KOPT-K1 (cell line): ENCODE results near the gene TBC1D10B.
"Not testable (repeated sequence)": the region's sequence is repeated elsewhere in the genome, so short reads cannot be mapped to it uniquely, and the experiment has no call there.

Experiments
- H3K27ac ChIP-seq: fragments of 200-600 bp; sonication (generic); 2 replicates; pipeline ENCODE4 v1.5.1; 2016; ENCODE audit warnings: antibody characterized with exemption, mild to moderate bottlenecking, low read depth, low read length; ENCODE audit not compliant: poor library complexity, severe bottlenecking
- H3K36me3 ChIP-seq: fragments of 200-600 bp; sonication (generic); 2 replicates; pipeline ENCODE4 v1.5.1; 2017; ENCODE audit warnings: antibody characterized with exemption, mild to moderate bottlenecking, low read length, moderate library complexity; ENCODE audit not compliant: insufficient read depth
- H3K9me3 ChIP-seq: fragments of 200-600 bp; sonication (generic); 2 replicates; pipeline ENCODE4 v1.5.1; 2017; ENCODE audit warnings: antibody characterized with exemption, low read length, mild to moderate bottlenecking; ENCODE audit not compliant: insufficient read depth, poor library complexity, severe bottlenecking

The TBC1D10B gene

DNA sequence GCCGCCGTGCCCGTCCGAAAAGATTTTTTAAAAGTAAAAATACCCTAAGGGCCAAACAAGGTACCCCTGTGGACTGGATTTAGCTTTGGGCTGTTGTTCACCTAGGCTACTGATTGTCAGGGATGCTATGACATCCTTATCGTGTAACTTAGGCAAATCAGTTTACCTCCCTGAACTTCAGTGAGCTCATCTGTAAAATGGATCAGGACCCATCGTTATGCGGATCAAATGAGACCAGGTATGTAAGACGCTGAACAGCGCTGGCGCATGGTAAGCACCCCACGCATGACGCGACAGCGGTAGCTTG is 36.5 kb upstream of the TBC1D10B start:
- H3K9me3 ChIP-seq = no peaks in the 10 kb centered on the region
- H3K27ac ChIP-seq = peak overlapping the region; percentile 78
- H3K36me3 ChIP-seq = peaks cover 20% of the 10 kb centered on the region

- Histone ChIP-seq H3K36me3 (peaks cover 20% of the 10 kb centered on the region), H3K9me3 (no peaks in the 10 kb centered on the region), H3K27ac (no peak overlapping the region)
Observed at GRCh38 chr16:30401768-30402425, 31.6 kb upstream of the TBC1D10B start.

DNA sequence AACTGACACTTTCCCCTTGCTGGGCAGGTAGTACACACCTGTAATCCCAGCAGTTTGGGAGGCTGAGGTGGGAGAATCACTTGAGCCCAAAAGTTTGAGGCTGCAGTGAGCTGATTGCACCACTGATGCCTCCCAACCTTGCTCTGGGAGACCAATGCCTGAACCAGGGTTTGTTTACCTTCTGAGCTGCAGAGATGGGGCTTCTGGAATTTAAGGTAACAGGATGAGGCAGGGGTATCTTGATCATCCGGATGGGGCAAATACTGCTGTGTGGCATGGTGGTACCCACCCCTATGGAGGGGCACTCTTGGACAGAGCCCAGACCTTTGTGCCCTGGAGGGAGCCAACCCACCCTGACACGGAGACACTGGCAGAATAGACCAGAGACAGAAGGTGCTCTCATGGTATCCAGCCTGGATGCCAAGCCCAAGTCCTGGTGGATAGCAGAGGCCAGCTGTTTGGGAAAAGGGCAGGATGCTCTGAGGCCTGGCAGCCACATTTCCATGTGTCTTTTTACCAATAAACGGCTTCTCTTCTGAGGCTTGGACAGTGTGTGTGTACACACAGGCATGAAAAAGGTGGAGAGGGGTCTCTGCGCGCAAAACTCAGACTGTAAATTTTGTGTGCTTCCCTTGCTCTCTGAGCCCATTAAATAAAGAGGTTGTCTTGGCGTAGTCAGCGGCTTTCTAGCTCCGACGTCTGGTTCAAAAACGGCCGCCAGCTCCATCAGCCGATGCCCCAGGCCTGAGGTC is 29.3 kb upstream of the TBC1D10B start:
- H3K27ac ChIP-seq = peak overlapping the region; percentile 57
- H3K36me3 ChIP-seq = peaks cover 21% of the 10 kb centered on the region

GRCh38 chr16:30398661-30399434 is 28.6 kb upstream of the TBC1D10B start:
- H3K27ac ChIP-seq = no peak overlapping the region
- H3K36me3 ChIP-seq = peaks cover 21% of the 10 kb centered on the region
- no peaks in the 10 kb centered on the region for H3K9me3 ChIP-seq

More for the DNA sequence above, 29.3 kb upstream of the TBC1D10B start:
- H3K9me3 ChIP-seq = no peaks in the 10 kb centered on the region

GRCh38 chr16:30397776-30398660 is 27.7 kb upstream of the TBC1D10B start:
- no peaks in the 10 kb centered on the region for H3K9me3 ChIP-seq
- peaks cover 21% of the 10 kb centered on the region for H3K36me3 ChIP-seq
- no peak overlapping the region for H3K27ac ChIP-seq

DNA sequence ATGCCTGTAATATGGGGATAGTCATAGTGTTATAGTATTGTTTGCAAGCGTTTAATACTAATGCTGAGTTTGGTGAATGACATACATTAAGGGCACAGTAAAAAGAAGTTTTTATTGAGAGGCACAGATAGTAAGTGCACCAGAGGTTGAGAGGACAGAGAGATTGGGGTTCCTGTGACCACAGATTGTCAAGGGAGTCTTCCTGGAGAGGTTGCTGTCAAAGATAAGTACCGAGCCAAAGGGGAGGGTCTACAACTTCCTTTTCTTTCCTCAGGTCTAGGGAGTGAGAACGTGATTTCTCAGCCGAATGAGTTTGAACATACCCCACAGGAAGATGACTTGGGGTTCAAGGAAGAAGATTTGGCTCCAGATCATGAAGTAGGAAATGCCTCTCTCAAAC is 26.8 kb upstream of the TBC1D10B start:
- peaks cover 21% of the 10 kb centered on the region for H3K36me3 ChIP-seq
- no peak overlapping the region for H3K27ac ChIP-seq
- no peaks in the 10 kb centered on the region for H3K9me3 ChIP-seq

DNA sequence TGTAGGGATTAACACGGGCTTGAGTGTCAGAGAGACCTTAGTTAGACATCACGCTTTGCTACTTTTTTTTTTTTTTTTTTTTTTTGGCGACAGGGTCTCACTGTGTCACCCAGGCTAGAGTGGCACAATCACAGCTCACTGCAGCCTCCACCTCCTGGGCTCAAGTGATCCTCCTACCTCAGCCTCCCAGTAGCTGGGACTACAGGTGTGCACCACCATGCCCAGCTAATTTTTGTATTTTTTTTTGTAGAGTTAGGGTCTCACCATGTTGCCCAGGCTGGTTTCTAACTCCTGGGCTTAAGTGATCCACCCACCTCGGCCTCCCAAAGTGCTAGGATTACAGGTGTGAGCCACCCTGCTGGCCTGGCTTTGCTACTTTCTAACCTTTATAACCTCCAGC is 26.3 kb upstream of the TBC1D10B start:
- not testable (repeated sequence) for H3K9me3 ChIP-seq, H3K27ac ChIP-seq
- H3K36me3 ChIP-seq = peaks cover 21% of the 10 kb centered on the region

- H3K27ac ChIP-seq = peak overlapping the region; percentile 85
Observed at GRCh38 chr16:30395992-30396585, 25.8 kb upstream of the TBC1D10B start.

DNA sequence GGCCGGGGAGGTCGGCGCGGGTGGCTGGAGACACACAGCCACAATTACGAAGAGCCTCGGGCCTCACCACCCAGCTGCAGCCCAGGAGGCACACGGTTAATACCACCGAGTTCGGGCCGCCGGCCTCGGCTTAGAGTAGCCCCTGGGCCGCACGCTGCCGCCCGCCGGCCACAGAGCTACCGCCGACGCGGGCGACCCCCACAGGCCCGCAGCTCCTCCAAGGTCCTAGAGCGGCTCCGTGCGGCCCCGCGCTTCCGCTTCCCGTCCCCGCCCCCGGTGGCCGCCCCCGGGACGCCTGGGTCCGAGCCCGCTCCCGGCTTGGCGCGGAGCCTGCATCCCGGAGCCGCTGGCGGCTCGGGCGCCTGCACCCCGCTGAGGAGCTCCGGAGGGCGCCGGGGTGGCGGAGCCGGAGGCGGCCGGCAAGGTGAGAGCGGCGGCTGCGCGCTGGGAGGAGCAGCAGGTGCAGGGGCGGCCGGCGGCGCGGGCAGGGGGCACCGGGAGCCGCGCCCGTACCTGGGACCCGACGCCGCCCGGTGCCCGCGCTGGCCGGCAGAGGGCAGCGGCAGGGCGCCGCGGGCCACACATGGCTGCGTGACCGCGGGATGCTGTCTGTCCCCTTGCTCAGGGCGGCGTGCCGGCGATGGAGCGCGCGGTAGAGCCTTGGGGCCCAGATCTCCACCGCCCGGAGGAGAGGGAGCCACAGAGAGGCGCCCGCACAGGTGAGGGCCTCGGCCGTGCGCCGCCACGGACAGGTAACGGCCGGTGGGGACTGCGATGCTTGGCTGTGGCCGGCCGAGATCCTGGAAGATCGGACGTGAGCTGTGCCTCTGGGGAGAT is 25.1 kb upstream of the TBC1D10B start, which contains the start of gene ZNF48:
TSS of gene ZNF48 (plus strand) at position 266 of the 837 bp plus-strand sequence. CDS start at position 641, 375 bp downstream.
- Histone ChIP-seq H3K27ac (peak within 1 kb of the TSS; percentile 85), H3K9me3 (no peaks in the 10 kb centered on the region), H3K36me3 (peaks cover 21% of the 10 kb centered on the region)

More at GRCh38 chr16:30395992-30396585, 25.8 kb upstream of the TBC1D10B start:
- Histone ChIP-seq H3K9me3 (no peaks in the 10 kb centered on the region), H3K36me3 (peaks cover 21% of the 10 kb centered on the region)

GRCh38 chr16:30394592-30395154 is 24.4 kb upstream of the TBC1D10B start:
- Histone ChIP-seq H3K27ac (peak overlapping the region; percentile 85), H3K36me3 (peaks cover 21% of the 10 kb centered on the region), H3K9me3 (no peaks in the 10 kb centered on the region)

DNA sequence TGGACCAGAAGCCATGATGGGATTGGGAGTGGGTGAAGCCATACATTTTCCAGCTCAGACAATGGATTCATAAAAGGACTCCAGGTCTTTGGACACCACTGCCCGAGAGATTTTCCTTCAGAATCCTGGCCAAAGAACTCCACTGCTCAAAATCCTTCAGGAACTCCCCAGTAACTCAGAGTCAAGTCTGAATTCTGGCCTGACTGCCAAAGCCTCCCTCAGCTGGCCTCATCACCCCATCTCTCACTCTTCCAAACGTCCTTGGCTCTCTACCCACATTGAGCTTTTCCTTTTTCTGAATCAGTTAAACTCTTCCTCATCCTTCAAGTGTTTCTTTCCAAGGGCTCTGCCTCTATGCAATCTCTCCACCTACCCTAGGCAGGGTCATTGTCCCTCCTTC is 13.2 kb upstream of the TBC1D10B start:
- no peaks in the 10 kb centered on the region for H3K9me3 ChIP-seq
- peaks cover 17% of the 10 kb centered on the region for H3K36me3 ChIP-seq
- peak overlapping the region; percentile 98 for H3K27ac ChIP-seq

GRCh38 chr16:30382111-30382881 is 12.0 kb upstream of the TBC1D10B start, which contains the start of gene SEPTIN1:
Gene SEPTIN1 (minus strand): TSS chr16:30382561. CDS start chr16:30382542, 19 bp downstream.
- Histone ChIP-seq H3K27ac (peak within 1 kb of the TSS; percentile 98), H3K36me3 (peaks cover 17% of the 10 kb centered on the region), H3K9me3 (no peaks in the 10 kb centered on the region)
